GM21737 (cell line): ENCODE data around the gene BNIP1.

Source experiments
- ATAC-seq: cut with Tn5 transposase; IDR thresholded peaks from one replicate; pipeline ENCODE4 v1.9.1; 2021; ENCODE audit warnings: mild to moderate bottlenecking, moderate library complexity; ENCODE audit not compliant: unreplicated experiment

The BNIP1 gene

GRCh38 chr5:173163219-173163618 lies 18.9 kb downstream of the BNIP1 start:
- ATAC-seq, result no peak

GRCh38 chr5:173165177-173166016 lies 21.1 kb downstream of the BNIP1 start:
- no peak for ATAC-seq

- ATAC-seq, result no peak
Observed at GRCh38 chr5:173172166-173172565, 27.8 kb downstream of the BNIP1 start.

GRCh38 chr5:173175523-173175922 lies 31.2 kb downstream of the BNIP1 start:
- no peak for ATAC-seq

GRCh38 chr5:173178369-173178910 lies 34.1 kb downstream of the BNIP1 start:
- ATAC-seq, result no peak

GRCh38 chr5:173180331-173180730 lies 36.0 kb downstream of the BNIP1 start:
- ATAC-seq, result no peak

GRCh38 chr5:173187054-173187743 lies 42.9 kb downstream of the BNIP1 start:
- ATAC-seq, result no peak

GRCh38 chr5:173188280-173188679 lies 43.9 kb downstream of the BNIP1 start:
- ATAC-seq, result no peak

GRCh38 chr5:173191015-173191414 lies 46.7 kb downstream of the BNIP1 start:
- no peak for ATAC-seq

- no peak for ATAC-seq
Observed at GRCh38 chr5:173191561-173191960, 47.2 kb downstream of the BNIP1 start.

GRCh38 chr5:173192561-173192960 lies 48.2 kb downstream of the BNIP1 start:
- ATAC-seq, result no peak

GRCh38 chr5:173196133-173196952 lies 52.0 kb downstream of the BNIP1 start:
- ATAC-seq, result no peak

GRCh38 chr5:173197375-173197891 lies 53.1 kb downstream of the BNIP1 start:
- no peak for ATAC-seq

- no peak for ATAC-seq
Observed at GRCh38 chr5:173198049-173198448, 53.7 kb downstream of the BNIP1 start.

GRCh38 chr5:173200356-173200755 lies 56.0 kb downstream of the BNIP1 start:
- ATAC-seq, result no peak

- ATAC-seq, result no peak
Observed at GRCh38 chr5:173201636-173202265, 57.4 kb downstream of the BNIP1 start.

- ATAC-seq, result no peak
Observed at GRCh38 chr5:173202266-173202875, 58.0 kb downstream of the BNIP1 start.

GRCh38 chr5:173204185-173204979 lies 60.1 kb downstream of the BNIP1 start:
- no peak for ATAC-seq

GRCh38 chr5:173205916-173206315 lies 61.6 kb downstream of the BNIP1 start:
- ATAC-seq, result no peak
